ENCODE measurements around the gene LRRC43. TPM values are rescaled to one million over a fixed set of nuclear protein-coding genes. Genes with fewer than 3 reads are reported as not detected.
"Not testable (repeated sequence)": the region's sequence is repeated elsewhere in the genome, so short reads cannot be mapped to it uniquely, and the experiment has no call there.

The LRRC43 gene
- total RNA-seq, 1 donor from 2014 or later, result 1.4 TPM

DNA sequence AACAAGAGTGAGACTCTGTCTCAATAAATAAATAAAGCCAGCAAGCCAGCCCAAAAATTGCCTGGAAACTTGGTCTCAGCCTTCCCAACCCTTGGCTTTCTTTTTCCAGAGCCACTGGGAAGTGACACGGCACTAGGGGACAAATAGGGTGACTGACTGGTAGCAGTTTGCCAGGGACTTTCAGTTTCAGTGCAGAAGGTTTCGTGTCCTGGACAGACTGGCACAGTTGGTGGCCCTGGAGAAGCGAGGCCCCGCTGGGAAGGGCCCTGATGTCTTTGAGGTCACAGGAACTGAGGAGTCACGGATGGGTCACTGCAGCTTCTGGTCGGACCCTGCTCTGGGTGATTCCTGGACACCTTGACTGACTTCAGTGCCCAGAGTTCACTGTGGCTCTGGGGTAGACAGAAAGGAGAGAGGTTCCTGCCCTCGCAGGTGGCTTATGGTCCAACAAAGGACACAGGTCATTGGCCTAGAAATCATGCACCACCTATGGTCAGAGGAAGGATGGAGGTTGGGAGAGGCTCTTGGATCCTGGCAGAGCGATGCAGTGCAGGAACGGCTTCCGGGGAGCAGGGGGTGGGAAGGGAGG lies 2.7 kb downstream of the LRRC43 start:
- intact Hi-C loops (cut with micrococcal nuclease), result no loop called here
- no peak for ATAC-seq
- no peak for DNase-seq

DNA sequence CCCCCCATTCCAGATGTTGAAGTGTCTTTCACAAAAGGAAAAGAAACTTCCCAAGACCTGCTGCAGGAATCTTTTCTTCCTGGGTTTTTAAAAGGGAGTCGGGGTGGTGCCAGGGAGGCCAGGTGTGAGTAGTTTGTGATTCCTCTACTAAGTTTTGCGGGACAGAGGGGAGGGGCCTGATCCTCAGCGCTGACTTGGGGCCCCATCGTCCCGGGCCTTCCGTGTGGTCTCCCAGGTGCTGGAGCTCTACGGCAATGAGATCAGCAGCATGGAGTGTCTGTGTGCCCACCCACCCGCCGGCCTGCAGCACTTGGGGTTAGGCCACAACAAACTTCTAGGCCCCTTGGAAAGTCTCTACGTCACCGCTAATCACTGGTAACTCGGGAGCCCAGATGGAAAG lies 4.5 kb downstream of the LRRC43 start:
- ATAC-seq, result no peak
- intact Hi-C loops (cut with micrococcal nuclease), result no loop called here

DNA sequence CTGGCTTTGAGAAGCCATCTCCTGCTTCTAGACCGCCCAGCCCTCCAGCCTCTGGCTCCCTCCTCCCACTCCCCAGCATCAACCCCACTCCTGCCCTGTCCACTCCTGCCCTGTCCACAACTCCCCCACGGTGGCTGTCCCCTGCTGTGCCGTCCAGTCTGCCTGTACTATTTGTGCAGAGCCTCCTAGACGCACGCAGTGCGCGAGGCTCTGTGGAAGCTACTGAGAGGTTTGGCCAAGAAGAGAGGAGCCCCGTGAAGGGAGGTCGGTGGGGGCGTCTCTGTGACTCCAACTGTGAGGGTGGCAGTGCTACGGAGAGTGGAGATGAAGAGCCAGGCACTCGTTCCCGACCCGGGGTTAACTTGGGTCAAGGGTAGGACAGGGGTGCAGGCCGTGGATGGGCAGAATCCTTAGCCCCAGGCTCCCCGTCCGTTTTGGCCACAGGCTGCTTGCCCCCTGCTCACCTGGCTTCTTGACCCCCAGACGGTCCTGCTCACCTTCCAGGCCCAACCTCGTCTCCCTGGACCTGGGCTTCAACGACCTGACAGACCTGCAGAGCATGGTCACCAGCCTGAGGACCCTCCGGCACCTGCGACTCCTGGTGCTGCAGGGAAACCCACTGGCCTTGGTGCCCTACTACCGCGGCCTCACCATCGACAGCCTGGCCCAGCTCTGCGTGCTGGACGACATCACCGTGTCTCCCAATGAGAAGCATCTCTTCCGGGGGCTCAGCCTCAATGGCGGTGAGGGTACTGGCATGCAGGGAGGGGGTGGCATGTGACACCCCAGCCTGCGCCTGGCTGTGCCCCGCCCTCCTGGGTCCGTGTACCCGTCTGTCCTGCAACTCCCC lies 6.9 kb downstream of the LRRC43 start:
- no peak for ATAC-seq

More for the DNA sequence above, 4.5 kb downstream of the LRRC43 start:
- DNase-seq, result no peak

DNA sequence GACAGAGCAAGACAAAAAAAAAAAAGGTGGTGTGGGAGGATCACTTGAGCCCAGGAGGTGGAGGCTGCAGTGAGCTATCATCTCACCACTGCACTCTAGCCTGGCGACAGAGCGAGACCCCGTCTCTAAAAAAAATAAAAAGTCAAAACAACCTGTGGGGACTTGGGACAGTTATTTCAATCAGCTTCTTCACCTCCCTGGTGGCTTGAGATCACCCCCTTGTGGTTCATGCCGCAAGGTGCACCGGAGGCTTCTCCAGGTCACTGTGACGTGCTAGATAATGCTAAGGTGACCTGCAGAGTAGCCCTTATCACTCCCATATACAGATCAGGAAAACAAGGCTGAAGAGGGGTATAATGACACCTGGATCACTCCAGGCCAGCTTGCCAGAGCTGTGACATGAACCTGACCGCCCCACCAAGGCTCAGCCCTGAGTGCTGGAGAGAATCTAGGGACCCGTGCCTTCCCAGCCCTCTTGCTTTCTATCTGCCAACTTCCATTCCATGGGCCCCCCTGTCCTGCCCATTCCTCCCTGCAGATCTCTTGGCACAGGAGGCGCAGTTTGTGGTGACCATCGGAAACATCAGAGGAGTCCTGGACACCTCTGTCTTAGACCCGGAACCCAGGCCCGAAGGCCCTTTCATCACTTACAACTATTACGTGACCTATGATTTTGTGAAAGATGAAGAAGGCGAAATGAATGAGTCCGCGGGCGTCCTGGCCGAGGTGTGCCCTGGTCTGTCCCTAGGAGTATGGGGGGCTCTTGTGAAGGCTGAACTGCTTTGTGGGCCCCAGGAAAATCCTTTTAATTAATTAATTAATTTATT lies 8.1 kb downstream of the LRRC43 start:
- intact Hi-C loops (cut with micrococcal nuclease), result no loop called here
- ATAC-seq, result peak; percentile 84

More for the DNA sequence above, 6.9 kb downstream of the LRRC43 start:
- no peak for DNase-seq
- intact Hi-C loops (cut with micrococcal nuclease), result no loop called here

DNA sequence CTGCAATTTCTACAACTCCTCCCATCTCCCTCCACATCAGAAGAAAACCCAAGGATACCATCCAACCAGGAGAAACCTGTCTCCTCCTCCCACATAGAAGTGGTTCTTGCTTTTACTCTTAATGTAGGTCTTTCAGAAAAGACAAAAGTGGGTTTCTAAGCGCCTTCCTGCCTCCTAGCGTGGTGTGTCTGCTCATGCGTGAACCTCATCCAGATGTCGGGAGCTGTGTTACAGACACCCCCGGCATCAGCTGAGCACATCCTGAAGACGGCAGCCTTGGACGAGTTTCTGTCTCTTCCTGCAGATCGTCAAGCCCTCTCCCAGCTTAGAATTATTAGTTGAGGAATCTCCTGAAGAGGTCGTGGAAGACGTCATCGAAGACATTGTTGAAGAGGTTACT lies 9.5 kb downstream of the LRRC43 start:
- no peak for DNase-seq
- intact Hi-C loops (cut with micrococcal nuclease), result no loop called here
- no peak for ATAC-seq

More for the DNA sequence above, 8.1 kb downstream of the LRRC43 start:
- peak; percentile 64 for DNase-seq

DNA sequence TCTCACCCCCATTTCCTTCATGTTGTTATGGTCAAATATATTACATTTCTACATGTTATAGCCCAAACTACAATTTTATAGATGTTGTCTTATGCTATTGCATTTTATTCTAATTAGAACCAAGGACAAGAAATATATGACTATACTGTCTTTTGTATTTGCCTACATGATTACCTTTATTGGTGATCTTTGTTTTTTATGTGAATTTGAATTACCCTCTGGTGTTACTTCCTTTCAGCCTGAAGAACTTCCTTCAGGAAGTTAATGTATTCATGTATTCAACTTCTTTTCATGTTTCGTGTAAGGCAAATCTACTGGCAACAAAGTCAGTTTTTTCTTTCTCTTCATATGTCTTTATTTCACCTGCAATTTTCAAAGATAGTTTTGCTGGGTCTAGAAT lies 11.9 kb downstream of the LRRC43 start:
- intact Hi-C loops (cut with micrococcal nuclease), result no loop called here
- DNase-seq (no peak), ATAC-seq (no peak)

DNA sequence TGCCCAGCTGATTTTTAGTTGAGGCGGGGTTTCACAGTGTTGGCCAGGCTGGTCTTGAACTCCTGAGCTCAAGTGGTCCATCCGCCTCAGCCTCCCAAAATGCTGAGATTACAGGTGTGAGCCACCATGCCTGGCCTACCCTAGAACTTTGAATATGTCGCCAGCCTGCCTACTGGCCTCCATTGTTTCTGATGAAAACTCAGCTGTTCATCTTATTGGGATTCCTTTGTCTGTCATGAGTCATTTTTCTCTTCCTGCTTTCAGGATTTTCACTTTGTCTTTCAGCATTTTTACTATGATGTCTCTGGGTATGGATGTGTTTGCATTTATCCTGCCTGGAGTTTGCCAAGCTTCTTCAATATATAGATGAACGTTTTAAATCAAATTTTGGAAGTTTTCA lies 12.5 kb downstream of the LRRC43 start:
- ATAC-seq (no peak), DNase-seq (no peak)
- intact Hi-C loops (cut with micrococcal nuclease), result no loop called here

DNA sequence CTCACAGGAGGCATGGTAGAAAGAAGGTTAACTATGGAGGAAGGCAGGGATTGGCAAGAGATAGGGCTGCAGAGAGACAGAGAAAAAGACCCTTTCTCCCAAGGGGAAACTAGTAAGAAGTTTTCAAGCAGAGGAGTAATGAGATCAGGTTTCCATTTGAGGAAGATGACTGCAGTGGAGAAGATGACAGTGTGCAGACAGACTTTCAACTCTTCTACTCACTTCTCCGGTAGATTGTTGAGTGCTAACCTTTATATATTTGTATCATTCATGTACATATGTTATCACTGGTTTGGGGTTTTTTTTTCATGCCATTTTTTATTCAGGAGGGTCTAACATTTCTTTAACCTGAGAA lies 14.7 kb downstream of the LRRC43 start:
- ATAC-seq (no peak), DNase-seq (no peak)
- intact Hi-C loops (cut with micrococcal nuclease), result no loop called here

DNA sequence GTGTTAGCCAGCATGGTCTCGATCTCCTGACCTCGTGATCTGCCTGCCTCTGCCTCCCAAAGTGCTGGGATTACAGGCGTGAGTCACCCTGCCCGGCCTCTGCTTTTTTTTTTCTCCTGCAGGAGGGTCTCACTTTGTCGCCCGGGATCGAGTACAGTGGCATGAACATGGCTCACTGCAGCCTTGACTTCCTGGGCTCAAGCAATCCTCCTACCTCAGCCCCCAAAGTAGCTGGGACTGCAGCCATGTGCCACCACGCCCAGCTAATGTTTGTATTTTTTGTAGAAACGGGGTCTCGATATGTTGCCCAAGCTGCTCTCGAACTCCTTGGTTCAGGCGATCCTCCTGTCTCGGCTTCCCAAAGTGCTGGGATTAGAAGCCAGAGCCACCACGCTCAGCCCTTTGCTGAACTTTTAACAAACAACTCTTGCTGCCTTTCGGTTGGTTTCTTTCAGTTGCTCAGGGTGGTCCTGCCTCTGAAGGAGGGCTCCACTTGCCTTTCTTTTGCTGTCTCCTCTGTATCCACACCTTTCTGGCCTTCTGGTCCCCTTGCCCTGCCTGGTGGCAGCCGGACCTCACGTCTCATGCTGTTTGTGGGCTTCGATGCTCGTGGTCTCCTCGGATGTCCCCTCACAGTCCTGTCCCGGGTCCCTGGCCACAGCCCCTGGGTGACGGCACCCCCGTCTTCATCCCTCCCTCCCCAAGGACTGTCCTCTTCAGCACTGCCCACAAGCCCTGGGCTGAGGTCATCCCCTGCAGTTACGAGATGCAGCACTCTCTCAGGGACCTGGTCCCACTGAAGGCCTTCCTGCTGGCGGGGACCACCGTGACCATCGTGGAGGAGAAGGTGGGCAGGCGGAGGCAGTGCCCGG lies 16.8 kb downstream of the LRRC43 start:
- DNase-seq (no peak), ATAC-seq (no peak)
- intact Hi-C loops (cut with micrococcal nuclease), result no loop called here

DNA sequence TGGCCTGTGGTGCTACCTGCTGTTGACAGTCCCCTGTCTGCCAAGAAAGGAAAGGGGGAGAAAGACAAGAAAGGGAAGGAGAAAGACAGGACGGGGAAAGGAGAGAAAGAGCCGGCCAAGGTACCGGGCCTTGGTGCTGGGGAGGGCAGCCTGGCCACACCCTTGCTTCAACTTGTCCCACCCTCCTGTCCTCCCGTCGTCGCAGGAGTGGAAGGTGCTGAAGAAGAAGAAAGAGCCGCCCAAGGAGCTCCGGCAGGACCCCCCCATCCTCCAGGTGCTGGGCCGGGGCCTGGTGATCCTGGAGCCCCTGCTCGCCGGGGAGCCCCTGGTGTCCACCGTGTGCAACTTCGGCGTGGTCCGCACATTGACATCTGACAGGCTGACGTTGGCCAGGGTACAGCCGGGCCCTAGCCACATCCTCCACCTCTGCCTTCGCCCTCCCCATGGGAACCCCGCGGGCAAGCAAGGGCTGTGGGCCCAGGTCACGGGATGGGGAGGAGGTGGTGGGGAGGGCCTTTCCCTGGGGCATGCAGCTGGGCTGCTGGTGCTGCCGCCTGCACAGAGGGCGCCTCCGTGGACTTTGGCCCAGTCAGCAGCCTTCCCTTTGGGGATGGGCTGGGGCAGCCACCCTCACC lies 17.7 kb downstream of the LRRC43 start:
- DNase-seq, result no peak
- intact Hi-C loops (cut with micrococcal nuclease), result no loop called here
- ATAC-seq, result no peak

DNA sequence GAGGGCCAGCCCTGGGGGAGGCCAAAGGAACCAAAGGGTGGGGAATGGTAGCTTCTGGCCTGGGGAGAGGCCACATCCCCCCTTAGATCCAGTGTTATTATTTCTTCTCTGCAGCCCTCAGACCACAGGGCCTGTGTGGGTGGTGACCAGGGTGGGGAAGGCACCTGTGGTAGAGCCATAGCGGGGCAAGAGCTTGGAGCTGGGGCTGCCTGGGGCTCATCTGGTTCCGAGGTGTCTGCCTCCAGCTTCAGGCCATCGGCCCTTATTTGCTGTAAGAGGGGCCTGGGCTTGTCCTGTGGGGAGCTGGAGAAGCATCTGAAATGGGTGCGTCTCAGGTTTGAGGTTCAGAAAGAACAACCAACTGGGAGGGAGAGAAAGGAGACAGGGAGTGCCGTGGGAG lies 18.5 kb downstream of the LRRC43 start:
- intact Hi-C loops (cut with micrococcal nuclease), result no loop called here
- no peak for ATAC-seq
- DNase-seq, result no peak

DNA sequence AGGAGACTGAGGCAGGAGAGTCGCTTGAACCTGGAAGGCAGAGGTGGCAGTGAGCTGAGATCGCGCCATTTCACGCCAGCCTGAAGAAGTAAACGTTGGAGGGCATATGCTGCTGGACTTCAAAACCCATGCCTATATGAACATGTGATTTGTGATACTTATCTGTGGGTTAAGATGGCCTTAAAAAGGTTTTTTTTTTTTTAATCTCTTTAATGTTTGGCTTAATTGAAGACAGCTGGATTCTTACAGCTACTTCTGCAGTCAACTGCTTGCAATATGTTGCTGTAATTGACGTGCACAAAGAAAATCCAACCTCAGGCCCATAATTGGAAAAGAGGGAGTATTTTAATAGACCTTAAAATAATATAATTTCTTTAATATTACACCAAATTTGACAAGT lies 19.1 kb downstream of the LRRC43 start:
- intact Hi-C loops (cut with micrococcal nuclease), result no loop called here
- ATAC-seq (no peak), DNase-seq (no peak)

DNA sequence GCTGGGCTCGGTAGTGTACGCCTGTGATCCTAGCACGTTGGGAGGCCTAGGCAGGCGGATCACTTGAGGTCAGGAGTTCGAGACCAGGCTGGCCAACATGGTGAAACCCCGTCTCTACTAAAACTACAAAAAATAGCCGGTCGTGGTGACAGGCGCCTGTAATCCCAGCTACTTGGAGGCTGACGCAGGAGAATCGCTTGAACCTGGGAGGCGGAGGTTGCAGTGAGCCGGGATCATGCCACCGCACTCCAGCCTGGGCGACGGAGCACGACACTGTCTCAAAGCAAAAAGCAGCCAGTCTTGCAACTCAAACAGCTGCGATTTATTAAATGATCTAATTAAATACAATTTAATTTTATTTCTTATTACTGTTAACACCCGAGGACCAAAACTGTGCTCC lies 19.9 kb downstream of the LRRC43 start:
- ATAC-seq; DNase-seq; intact Hi-C loops (cut with micrococcal nuclease): not testable (repeated sequence)

DNA sequence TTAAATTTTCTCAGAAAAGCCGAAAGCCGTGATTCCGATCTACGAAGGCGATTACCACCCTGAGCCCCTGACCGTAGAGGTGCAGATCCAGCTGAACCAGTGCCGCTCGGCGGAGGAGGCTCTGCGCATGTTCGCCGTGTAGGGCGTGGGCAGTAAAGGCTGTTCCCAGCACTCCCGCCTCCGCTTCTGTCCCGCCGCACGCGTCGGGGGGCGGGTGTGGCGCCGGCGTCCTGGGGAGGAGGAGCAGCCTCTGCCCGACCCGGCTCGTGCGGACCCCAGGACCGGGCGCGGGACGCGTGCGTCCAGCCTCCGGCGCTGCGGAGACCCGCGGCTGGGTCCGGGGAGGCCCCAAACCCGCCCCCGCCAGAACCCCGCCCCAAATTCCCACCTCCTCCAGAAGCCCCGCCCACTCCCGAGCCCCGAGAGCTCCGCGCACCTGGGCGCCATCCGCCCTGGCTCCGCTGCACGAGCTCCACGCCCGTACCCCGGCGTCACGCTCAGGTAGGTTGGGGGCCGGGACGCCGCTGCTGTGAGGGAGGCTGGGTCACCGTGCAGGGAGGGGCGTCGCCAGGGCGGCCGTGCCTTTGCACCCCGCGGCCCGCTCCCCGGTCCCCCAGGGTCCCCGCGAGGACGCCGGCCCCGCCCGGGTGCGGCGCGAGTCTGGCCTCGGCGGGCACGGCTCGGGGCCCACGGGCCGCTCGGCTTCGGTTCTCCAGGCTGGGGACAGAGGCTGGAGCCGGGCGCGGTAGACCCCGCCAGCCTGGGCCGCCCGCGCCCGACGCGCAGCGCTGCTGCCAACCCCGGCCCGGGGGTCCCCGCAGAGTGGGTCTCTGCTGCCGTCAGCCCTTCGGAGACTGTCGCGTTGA lies 20.6 kb downstream of the LRRC43 start, which contains the start of gene B3GNT4:
Gene B3GNT4 (plus strand): TSS at position 409 of the 866 bp plus-strand sequence. CDS start 910 bp downstream, outside the sequence.
- peak; percentile 78 for ATAC-seq
- intact Hi-C loops (cut with micrococcal nuclease), result no loop called here
- DNase-seq, result peak; percentile 74

DNA sequence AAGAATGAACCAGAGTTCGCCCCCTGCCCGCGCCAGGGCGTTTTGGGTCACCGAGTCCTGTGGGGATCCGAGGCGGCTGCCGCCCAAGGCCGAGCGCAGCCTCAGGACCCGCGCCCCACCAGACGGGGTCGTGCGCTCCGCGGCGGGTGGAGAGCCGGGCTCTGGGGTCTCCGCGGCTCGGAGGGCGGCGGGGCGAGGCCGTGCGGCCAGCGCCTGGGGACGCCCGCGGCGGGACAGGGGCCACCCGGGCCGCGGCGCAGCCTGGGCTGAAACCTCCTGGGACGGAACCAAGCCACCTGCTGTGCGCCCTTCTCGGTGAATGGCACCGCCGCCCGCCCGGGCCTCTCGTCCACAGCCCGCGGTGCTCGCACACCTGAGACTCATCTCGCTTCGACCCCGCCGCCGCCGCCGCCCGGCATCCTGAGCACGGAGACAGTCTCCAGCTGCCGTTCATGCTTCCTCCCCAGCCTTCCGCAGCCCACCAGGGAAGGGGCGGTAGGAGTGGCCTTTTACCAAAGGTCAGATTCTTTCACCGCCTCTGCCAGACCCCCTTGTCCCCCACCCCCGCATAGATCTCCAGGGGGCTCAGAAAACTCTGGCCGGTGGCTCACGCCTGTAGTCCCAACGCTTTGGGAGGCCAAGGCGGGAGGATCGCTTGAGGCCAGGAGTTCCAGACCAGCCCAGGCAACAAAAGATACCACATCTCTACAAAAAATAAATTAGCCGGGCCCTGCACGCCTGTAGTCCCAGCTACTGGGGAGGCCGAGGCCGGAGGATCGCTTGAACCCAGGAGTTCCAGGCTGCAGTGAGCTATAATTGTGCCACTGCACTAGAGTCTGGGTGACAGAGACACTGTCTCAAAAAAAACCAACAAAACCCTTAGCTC lies 21.5 kb downstream of the LRRC43 start:
- ATAC-seq, result no peak
- intact Hi-C loops (cut with micrococcal nuclease), result no loop called here
- no peak for DNase-seq

DNA sequence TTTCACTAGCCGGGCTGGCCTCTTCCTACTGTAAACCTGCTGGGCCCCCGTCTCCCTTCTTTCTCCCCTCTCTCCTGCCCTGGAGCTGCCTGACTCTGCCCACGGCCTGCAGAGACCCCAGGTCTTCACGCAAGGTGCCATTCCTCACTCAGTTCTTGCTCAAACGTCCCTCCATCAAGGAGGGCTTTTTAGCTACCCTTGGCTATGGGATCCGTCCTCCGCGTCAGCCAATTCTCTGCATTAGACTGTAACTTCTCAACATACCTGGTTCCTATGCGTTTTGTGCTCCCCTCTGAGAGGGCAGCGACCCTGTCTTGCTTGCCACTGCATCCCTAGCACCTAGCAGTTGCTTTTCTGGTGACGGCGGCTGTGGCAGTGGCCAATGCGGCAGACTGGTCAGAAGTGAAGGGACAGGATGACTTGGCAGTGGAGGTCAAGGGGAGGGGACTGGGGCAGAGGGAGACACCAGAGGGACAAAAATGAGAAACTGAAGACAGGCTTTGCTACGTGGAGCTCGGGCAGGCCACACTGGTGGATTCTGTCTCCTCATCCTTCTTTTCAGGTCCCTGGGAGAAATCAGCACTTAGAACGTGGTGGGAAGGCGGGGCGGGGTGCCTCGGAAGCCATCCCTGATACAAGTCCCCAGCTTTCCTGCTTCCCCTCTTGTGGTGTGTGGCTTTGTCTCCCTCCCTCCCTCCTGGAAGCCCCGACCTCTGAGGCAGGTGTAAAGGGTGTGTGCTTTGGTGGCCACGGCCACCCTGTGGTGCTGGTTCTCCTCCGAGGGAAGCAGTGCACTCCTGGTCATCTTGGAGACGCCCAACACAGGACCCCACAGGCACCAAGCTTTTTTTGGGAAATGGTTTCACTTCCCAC lies 22.4 kb downstream of the LRRC43 start:
- DNase-seq (no peak), ATAC-seq (no peak)
- intact Hi-C loops (cut with micrococcal nuclease), result no loop called here

All from left ventricle myocardium superior (tissue), 1 donor.